ENCODE results near the gene KLF3. TPM values are rescaled to one million over a fixed set of nuclear protein-coding genes. Genes with fewer than 3 reads are reported as not detected.

The KLF3 gene
- total RNA-seq, 1 experiment from 2014 or later, result 29.0 TPM

DNA sequence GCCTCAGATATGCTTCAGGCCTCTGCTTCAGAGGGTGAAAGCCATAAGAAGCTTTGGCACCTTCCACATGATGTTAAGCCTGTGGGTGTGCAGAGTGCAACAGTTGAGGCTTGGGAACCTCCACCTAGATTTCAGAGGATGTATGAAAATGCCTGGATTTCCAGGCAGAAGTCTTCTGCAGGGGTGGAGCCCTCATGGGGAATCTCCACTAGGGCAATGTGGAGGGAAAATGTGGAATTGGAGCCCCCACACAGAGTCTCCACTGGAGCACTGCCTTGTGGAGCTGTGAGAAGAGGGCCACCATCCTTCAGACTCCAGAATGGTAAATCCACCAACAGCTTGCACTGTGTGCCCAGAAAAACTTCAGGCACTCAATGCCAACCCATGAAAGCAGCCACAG, 83.6 kb downstream of the KLF3 start:
- Histone ChIP-seq H2BK120ac (ENCODE audit: low read depth, low read length, poor library complexity, severe bottlenecking) (no peak overlapping the region), H3K4me2 (ENCODE audit: insufficient read depth, insufficient read length, low read length) (no peak overlapping the region), H2BK20ac (ENCODE audit: low read depth, low read length, poor library complexity, severe bottlenecking) (no peak overlapping the region), H2AFZ (ENCODE audit: low read length) (no peak overlapping the region), H3K23ac (ENCODE audit: insufficient read length, low read depth, low read length) (no peak overlapping the region), H4K5ac (ENCODE audit: insufficient read length, low read depth, low read length) (no peak overlapping the region), H3K27ac (ENCODE audit: insufficient read length, low read depth, low read length) (no peak overlapping the region), H3K4ac (ENCODE audit: low read depth, low read length) (no peak overlapping the region), H2BK5ac (ENCODE audit: insufficient read length, low read length) (no peak overlapping the region), H3K9me3 (ENCODE audit: control insufficient read depth, low read depth, low read length) (no peaks in the 10 kb centered on the region), H3T11ph (ENCODE audit: low read length) (no peak overlapping the region), H2BK15ac (ENCODE audit: low read depth, low read length) (no peak overlapping the region), H3K9ac (ENCODE audit: extremely low read depth, insufficient read length, low read length) (no peak overlapping the region), H3K4me1 (ENCODE audit: insufficient read depth, low read length) (peaks cover 2% of the 10 kb centered on the region; the same call in 1 of the 2 replicates), H3K79me1 (ENCODE audit: insufficient read depth, low read depth, low read length, poor library complexity, severe bottlenecking) (no peaks in the 10 kb centered on the region), H3K79me2 (ENCODE audit: insufficient read depth, low read length) (no peaks in the 10 kb centered on the region), H4K20me1 (ENCODE audit: control insufficient read depth, insufficient read depth, insufficient read length) (no peaks in the 10 kb centered on the region), H3K56ac (ENCODE audit: insufficient read length, low read depth, low read length) (no peak overlapping the region), H2AK5ac (ENCODE audit: insufficient read length, low read length) (no peak overlapping the region), H3K14ac (ENCODE audit: insufficient read depth, low read length) (no peak overlapping the region), H4K8ac (replicated peaks; ENCODE audit: insufficient read length, low read depth, low read length) (no peak overlapping the region), H2BK12ac (ENCODE audit: insufficient read length, low read depth, low read length) (no peak overlapping the region), H3K18ac (ENCODE audit: insufficient read length, low read depth, low read length) (no peak overlapping the region), H3K27me3 (ENCODE audit: insufficient read depth, low read length) (no peaks in the 10 kb centered on the region), H3K23me2 (ENCODE audit: insufficient read length, low read depth, low read length, poor library complexity, severe bottlenecking) (no peaks in the 10 kb centered on the region), H4K91ac (ENCODE audit: insufficient read length, low read depth, low read length) (no peak overlapping the region)
- DNase-seq, result no peak
- Mint-ChIP-seq H3K9me3 (peaks cover 16 to 21% of the 10 kb centered on the region in 2 experiments), H3K27ac (no peak overlapping the region), H3K27me3 (ENCODE audit: low read depth) (peaks cover 3% of the 10 kb centered on the region; the same call in 1 of the 2 replicates), H3K4me3 (no peak overlapping the region), H3K4me1 (peaks cover 0 to 5% of the 10 kb centered on the region in 2 experiments; a peak in 2 of 4 replicates), H3K36me3 (ENCODE audit: insufficient read depth in 1 of 3, low read depth in 3 of 3) (peaks cover 8 to 17% (median 8%) of the 10 kb centered on the region in 3 experiments; a peak in 6 of 7 replicates)
- TF ChIP-seq, protein P1, sequence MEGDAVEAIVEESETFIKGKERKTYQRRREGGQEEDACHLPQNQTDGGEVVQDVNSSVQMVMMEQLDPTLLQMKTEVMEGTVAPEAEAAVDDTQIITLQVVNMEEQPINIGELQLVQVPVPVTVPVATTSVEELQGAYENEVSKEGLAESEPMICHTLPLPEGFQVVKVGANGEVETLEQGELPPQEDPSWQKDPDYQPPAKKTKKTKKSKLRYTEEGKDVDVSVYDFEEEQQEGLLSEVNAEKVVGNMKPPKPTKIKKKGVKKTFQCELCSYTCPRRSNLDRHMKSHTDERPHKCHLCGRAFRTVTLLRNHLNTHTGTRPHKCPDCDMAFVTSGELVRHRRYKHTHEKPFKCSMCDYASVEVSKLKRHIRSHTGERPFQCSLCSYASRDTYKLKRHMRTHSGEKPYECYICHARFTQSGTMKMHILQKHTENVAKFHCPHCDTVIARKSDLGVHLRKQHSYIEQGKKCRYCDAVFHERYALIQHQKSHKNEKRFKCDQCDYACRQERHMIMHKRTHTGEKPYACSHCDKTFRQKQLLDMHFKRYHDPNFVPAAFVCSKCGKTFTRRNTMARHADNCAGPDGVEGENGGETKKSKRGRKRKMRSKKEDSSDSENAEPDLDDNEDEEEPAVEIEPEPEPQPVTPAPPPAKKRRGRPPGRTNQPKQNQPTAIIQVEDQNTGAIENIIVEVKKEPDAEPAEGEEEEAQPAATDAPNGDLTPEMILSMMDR (conservative IDR thresholded peaks at IDR 0.05), result no peak
